T-helper 2 cell treated with Interferon-gamma antibody and Interleukin-4, amounts not matched to agents 100 ng/mL and 5 ng/mL, for 36 hours (primary cell): Measurements from ENCODE around the gene ARHGAP19. TPM values are rescaled to one million over a fixed set of nuclear protein-coding genes. Genes with fewer than 3 reads are reported as not detected.

Source experiments
- intact Hi-C: fragments of 100-400 bp; cut with micrococcal nuclease; formaldehyde crosslinking; loops from one replicate; pipeline ENCODE4 v1.15.1; 2023
- total RNA-seq: library from RNA; stranded (reverse); gene quantifications from 2 replicates; pipeline ENCODE4 v1.2.3, GENCODE V29; 2022

Gene ARHGAP19
- total RNA-seq, 1 donor from 2014 or later = 38.0 TPM

- intact Hi-C loops = no loop called here
Observed at GRCh38 chr10:97174276-97174775, 118.1 kb downstream of the ARHGAP19 start.

GRCh38 chr10:97173036-97173435, 119.4 kb downstream of the ARHGAP19 start:
- intact Hi-C loops = no loop called here

Other genes starting within 250 kb of the ARHGAP19 start
- gene SLIT1, start 106.7 kb downstream of the ARHGAP19 start, total RNA-seq = 0.59 and 0.77 TPM in 2 replicates
- gene FRAT1, start 26.6 kb upstream of the ARHGAP19 start, total RNA-seq = 4.1 and 5.0 TPM in 2 replicates
- 9.0 and 10.4 TPM in 2 replicates for gene FRAT2, start 42.1 kb upstream of the ARHGAP19 start, total RNA-seq
- gene RRP12, start 108.7 kb upstream of the ARHGAP19 start, total RNA-seq = 33.5 and 40.1 TPM in 2 replicates
- gene PGAM1, start 133.6 kb upstream of the ARHGAP19 start, total RNA-seq = 485 and 486 TPM in 2 replicates
- gene EXOSC1, start 153.4 kb upstream of the ARHGAP19 start, total RNA-seq = 53.9 and 55.1 TPM in 2 replicates
- 42.3 and 42.4 TPM in 2 replicates for gene ZDHHC16, start 153.5 kb upstream of the ARHGAP19 start, total RNA-seq
- 70.2 and 73.2 TPM in 2 replicates for gene MMS19, start 205.8 kb upstream of the ARHGAP19 start, total RNA-seq
- gene UBTD1, start 206.3 kb upstream of the ARHGAP19 start, total RNA-seq = 0.61 and 0.77 TPM in 2 replicates